HG03108 (cell line): Measurements from ENCODE around the gene MTHFSD.

Experiments
- ATAC-seq: cut with Tn5 transposase; IDR thresholded peaks from one replicate; pipeline ENCODE4 v1.9.1; 2021; ENCODE audit warnings: moderate library complexity; ENCODE audit not compliant: unreplicated experiment

MTHFSD gene

GRCh38 chr16:86531191-86531545 is 23.9 kb downstream of the MTHFSD start:
- ATAC-seq = no peak

DNA sequence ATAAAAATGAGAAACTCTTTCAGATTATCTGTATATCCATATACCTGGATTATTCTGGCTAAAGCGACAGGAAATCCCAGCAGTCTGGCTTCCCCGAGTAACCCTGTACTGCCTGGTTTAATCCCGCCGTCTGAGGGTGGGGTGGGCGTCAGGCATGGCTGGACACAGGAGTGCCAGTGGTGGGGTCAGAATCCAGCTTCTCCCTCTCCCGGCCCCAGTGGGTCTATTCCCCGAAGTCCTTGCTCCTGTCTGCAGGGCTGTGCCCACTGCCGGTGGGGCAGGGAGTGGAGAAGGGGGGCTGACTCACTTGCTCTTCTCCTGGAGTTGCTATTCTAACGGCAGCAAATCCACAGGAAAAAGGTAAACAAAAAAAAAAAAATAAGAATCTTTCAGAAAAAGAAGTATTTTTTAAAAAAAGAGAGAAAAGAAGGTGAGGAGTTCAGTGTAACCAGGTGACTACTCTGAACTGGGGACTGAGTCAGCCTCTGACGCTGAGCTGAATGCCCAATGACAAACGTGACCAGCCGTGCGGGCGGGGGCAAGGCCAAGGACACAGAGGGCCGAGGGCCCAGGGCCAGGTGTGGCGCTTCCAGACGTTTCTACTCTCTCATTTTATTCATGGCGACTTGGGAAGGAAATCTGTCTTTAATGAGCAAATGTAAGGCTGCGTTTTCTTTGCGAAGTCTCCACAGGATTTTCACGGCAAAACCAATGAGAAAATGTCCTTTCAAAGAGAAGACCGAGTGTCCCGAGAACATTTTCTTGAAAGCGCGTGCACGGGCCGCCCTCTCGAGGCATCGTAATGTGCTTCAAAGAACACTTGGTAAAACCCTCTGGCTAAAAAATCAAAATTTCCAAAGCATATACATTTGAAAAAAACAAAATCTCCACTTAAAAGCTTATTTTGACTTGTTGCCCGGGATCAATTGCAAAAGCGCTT is 24.5 kb downstream of the MTHFSD start:
- no peak for ATAC-seq

DNA sequence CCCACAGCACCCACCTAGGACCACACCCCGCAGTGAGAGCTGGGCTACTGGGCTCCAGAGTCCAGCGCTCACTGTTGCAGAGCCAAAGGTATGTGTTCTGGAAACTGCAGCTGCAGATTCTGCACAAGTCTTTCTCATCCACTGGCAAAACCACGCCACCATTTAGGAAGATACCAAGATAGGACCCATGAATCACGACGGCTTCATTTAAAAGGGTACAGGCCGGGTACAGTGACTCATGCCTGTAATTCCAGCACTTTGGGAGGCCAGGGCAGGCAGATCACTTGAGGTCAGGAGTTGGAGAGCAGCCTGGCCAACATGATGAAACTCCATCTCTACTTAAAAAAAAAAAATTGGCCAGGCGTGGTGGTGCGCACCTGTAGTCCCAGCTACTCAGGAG is 25.9 kb downstream of the MTHFSD start:
- no peak for ATAC-seq

DNA sequence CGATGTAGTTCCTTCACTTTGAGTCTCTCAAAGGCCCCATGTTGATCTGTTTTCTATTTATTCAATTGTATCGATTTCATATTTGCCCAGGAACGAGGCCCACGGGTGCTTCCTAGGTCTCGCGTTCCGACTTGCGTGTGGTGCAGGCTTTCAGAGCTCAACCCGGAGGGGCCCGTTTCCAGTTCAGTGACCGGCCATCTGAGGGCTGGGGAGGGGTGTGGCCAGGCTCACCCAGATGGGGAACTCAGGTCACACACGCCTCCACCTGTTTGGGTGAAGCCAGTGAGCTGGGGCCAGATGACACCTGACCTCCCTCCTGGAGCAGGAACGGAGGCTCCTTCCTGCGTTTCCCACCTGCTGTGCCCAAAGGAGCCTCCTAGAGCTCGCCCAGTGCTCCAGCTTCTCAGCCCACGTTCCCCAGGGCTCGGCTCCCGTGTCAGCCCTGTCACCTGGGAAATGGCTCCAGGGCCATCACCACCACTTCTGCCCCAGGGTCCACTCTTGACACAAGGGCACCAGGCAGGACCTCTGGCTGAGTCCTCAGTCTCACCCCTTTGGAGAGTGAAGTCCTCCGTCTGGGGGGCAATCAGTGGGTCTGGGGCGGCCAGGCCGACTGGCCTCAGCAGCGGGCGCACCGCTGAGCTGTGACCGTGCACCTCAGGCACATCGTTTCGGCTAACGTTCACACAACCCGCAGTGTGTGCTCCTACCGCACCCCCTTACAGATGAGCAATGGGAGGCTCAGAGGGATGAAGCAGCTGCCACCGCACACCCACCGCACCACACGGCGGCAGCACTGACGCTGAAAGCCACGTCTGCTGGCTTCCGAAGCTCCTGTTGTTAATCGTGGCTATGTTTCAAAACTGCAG is 26.7 kb downstream of the MTHFSD start:
- no peak for ATAC-seq

DNA sequence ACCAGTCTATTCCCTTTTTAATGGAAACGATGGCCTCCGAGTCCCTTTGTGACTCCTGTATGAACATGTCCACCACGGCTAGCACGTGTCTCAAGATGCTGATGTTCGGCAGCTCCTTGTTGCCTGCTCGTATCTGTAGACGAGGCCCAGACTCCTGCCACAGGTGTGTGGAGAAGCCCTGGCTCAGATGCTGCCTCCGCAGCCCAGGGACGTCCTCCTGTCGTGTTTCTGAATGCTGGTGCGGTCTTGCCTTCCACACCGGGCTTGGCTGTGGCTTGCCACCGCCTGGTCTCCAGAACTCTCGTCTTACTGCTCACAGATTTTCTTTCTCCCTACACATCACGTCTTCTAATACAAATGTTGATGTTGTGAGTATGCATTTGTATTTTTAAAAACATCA is 27.7 kb downstream of the MTHFSD start:
- no peak for ATAC-seq

- ATAC-seq = no peak
Observed at GRCh38 chr16:86525696-86526095, 29.3 kb downstream of the MTHFSD start.

DNA sequence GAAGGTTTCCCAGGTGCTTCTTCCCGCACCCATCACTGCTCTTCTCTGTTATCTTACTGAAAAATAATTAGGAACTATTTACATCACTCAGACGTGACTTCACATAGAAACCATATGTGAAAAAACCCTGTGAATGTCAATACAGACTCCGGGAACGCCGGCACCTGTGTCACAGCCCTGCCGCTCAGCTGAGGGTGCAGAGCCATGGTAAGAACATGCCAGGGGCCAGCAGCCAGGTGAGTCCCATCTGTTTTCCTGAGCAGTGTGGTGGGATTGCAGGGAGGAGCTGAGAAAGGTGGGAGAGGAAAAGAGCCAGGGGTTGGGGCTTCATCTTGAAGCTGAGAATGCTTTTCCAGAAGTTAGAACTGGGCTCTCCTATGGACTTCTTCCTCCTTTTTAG is 31.0 kb downstream of the MTHFSD start:
- no peak for ATAC-seq

- ATAC-seq = no peak
Observed at GRCh38 chr16:86523166-86523740, 31.8 kb downstream of the MTHFSD start.

- no peak for ATAC-seq
Observed at GRCh38 chr16:86522634-86523033, 32.4 kb downstream of the MTHFSD start.

DNA sequence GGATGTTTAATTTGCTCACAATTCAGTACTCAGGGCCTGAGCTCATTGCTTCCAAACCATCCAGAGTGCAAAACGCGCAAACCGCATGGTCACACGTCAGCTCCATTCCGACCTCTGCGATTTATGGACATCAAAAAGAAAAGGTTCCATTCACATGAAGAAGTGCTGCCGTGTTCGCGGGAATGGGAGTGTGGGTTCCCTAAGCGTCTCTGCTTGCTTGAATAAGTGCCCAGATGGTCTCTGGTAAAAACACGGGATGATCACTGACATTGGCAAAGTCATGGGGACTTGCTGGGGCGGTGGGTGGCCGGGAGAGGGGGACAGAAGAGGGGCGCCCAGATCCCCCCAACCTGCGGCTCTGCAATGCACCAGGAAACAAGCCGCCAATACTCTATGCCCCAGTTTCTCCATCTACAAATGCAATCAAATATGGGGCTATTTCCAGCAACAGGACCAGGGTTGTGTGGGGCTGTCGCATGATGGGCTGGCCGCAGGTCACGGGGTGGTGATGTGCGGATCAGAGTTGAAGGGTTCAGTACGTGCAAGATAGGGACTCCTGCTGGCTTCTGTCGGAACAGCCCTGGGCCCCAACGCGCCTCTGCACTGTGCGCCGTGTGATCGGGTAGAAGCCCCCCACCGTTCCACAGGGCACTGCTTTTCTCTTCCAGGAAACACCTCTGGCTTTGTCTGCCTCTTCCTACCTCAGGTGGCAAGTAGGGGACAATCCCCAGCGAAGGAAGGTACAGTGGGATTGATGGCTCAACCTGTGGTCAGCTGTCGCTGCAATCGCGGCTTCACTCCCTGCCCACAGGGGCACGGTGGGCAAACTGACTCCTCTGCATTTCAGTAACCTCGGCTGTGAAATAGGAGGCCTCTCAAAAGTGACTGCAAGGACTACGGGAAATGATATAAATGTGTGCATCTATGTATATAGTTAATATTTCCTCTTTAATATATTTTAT is 33.5 kb downstream of the MTHFSD start:
- no peak for ATAC-seq

DNA sequence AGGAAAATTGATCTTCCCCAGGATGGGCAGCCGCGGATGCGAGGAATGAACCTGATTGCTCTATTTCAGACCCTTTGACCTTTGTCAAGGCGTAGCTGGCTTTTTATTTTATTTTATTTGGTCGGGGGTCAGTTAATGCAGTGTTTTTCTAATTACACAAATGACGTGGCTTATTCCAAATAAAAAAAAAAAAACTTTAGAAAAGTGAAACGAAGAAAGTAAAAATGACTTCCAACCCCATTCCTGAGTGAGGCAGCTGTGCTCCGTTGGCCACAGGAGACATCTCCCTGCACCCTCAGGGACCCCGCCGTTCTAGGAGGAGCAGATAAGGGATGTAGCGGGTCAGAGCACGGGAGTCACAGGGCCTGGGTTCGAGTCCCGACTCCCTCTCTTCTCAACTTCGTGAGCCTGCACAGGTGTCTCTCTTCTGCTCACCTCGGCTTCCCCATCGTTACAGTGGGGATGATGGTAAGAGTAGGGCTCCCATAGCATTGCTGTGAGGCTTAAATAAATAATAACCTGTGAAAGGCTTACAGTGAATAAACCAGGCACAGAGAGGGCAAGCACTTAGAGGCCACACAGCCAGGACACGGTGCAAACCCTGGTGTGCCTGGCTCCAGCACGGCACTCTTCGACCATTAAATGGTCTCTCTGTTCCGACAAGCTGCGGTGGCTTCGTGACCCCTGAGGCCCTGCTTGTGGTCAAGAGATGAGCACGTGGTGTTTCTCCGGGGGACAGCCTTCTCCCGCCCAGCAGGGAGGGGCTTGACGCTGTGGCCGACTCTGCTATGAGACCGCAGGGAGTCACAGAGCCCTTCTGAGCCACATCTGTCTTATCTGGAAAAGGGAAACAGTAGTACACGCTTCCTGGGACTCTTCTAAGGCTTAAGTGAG is 34.5 kb downstream of the MTHFSD start:
- no peak for ATAC-seq

GRCh38 chr16:86519649-86520316 is 35.3 kb downstream of the MTHFSD start:
- no peak for ATAC-seq

GRCh38 chr16:86519007-86519648 is 35.9 kb downstream of the MTHFSD start:
- no peak for ATAC-seq

- ATAC-seq = no peak
Observed at GRCh38 chr16:86517652-86518258, 37.3 kb downstream of the MTHFSD start.

GRCh38 chr16:86517033-86517432 is 38.0 kb downstream of the MTHFSD start:
- ATAC-seq = no peak

- ATAC-seq = no peak
Observed at GRCh38 chr16:86516623-86517003, 38.4 kb downstream of the MTHFSD start.

DNA sequence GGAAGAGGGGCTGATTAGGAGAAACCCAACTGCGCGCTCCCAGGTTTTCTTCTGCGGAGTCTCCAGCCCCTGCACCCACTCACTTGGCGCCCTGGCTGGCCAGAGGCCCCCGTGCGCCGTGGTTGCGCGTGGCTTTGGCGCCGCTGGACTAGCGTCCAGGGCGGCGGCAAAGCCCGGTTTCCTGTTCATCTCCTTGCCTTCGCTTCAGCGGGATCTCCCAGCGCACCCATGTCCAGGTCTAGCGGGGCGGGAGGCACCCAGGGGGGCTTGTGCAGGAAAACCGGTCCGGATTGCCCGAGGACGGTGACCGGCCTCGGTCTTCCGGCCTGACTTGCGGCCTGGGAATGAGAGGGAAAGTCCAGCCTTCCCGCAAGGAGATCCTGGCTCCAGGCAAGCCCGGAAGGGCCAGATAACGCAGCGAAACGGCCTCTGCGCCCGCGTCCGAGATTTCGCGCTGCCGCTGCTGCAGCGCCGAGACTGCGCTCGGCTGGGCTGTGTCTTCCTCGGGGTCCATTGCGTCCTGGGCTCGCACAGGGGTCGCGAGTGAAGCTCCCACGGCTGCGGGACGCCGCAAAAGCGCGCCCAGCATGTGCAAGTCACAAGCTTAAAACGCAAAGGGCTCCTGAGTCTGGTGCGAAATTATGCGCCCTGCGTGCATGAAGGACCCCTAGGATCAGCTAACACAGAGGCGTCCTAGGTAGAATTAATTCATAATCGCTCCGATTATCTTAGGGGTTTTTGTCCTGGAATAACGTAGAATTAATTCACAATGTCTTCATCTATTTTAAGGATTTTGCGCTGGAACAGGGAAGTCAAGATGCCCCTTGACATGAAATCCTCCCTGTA is 39.0 kb downstream of the MTHFSD start:
- no peak for ATAC-seq
